Stimulated activated CD8-positive, alpha-beta memory T cell treated with anti-CD3 and anti-CD28 coated beads, Interleukin-7, amount 100 ng/mL, for 24 hours (primary cell): Measurements from ENCODE around the gene DESI1.

Experiments
- DNase-seq: peaks from one replicate; pipeline ENCODE4 v3.0.0-alpha.2; 2020; ENCODE audit warnings: low read depth

The DESI1 gene

DNA sequence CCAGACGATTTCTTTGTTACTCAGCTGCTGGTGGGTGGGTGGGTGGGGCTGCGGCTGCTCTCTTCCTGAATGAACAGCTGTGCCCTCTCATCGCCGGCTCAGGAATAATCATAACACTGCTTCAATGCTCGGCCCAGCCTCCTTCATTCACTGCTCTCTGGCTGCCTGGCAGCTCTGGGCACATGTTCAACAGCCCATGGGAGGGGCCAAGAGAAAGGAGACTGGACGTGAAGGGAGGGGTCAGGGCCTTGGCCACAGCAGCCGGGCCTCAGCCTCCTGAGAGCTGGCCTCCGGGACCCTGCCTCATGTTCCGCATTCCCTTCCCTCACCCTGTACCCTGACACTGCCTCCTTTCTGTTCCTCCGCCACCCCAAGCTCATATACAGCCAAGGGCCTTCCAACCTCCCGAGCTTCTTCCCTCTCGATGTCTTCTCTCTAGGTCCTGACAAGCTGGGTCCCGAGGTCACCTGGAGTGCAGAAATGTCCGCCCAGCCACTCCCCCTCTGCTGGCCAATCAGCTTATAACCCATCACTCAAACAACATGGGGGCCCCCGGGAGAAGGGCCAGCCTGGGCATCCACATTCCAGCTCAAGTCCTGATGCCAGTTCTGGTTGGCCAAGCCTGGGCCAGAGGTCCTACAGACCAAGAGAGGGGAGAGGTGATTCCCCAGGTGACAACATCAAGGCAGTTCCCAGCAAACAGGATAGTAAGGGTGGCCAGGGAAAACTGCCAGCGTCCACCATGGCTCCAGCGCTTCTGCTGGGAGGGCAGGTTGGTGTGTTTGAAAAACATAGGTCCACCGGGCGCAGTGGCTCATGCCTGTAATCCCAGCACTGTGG is 63.2 kb downstream of the DESI1 start:
- DNase-seq: no peak

DNA sequence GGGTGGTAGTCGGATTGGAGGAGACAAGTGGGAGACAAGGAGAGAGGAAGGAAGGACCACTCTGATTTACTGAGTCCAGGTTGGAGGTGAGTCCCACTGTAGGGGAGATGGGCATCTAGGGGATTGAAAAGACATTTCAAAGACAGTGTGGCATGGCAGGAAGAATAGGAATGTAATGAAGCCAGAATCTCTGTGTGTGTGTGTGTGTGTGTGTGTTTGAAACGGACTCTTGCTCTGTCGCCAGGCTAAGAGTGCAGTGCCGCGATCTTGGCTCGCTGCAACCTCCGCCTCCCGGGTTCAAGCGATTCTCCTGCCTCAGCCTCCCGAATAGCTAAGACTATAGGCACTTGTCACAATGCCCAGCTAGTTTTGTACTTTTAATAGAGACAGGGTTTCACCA is 64.3 kb downstream of the DESI1 start:
- DNase-seq: no peak

DNA sequence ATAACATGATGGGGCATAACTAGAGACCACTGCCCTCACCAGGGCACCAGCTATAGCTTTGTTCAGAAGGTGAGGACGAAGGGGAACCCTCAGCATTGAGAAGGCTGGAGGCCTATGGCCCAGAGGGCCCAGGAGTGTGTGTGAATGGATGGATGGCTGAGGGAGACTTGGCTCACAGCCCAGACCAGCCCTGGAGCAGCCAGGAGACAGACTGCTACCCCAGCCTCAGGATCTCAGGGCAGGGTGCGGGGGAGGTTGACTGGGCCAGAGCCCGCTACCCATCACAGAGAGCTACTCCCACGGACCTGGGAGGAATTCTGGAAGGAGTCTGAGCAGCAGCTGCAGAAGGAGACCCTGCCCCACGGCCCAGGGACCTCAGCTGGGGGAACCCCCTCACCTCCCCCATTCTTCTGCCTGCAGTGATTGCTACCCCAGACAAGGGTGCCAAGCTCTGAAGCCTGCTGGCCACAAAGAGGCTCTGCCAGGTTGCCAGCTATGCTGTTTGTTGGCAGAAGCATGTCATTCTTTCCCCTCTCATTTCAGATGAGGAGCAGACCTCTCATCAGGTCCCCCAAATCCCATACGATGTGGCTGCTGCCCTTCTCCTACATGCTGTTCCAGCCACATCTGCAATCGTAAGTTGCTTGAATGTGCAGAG is 65.4 kb downstream of the DESI1 start:
- no peak for DNase-seq

GRCh38 chr22:41551877-41552582 is 68.8 kb downstream of the DESI1 start:
- DNase-seq: no peak

DNA sequence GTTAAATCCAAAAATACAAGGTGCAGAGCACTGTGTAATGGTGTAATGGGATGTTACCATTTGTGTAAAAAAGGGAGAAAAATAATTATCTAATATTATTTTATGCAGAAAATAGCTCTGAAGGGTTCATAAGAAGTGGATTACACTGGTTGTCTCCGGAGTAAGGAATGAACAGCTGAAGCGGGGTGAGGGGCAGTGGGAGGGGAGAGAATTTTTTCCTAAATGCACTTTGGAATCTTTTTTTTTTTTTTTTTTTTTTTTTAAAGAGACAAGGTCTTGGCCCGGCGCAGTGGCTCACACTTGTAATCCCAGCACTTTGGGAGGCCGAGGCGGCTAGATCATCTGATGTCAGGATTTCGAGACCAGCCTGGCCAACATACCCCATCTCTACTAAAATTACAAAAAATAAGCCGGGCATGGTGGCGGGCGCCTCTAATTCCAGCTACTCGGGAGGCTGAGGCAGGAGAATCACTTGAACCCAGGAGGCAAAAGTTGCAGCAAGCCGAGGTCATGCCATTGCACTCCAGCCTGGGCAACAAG is 69.8 kb downstream of the DESI1 start:
- no peak for DNase-seq

- DNase-seq: no peak
Observed at GRCh38 chr22:41548830-41549211, 72.0 kb downstream of the DESI1 start.
